K562 (cell line): ENCODE results near the gene RASD2. TPM values are rescaled to one million over a fixed set of nuclear protein-coding genes. Genes with fewer than 3 reads are reported as not detected.

ENCODE experiments used
- E2F1 ChIP-seq: sonication (generic); formaldehyde crosslinking; IDR thresholded peaks from 2 replicates; pipeline ENCODE4 v1.8.1; 2023; ENCODE audit warnings: mild to moderate bottlenecking, missing genetic modification reagents, moderate library complexity
- FOXP4 ChIP-seq: sonication (generic); formaldehyde crosslinking; IDR thresholded peaks from 2 replicates; pipeline ENCODE4 v1.8.0; 2022; ENCODE audit warnings: mild to moderate bottlenecking, missing genetic modification reagents, borderline replicate concordance
- GATA2 ChIP-seq: sonication (generic); formaldehyde crosslinking; IDR thresholded peaks from 2 replicates; pipeline ENCODE4 v1.4.0; 2020; ENCODE audit warnings: mild to moderate bottlenecking, missing genetic modification reagents
- HMG20B ChIP-seq: fragments of 250-450 bp; sonication (Bioruptor Pico); IDR thresholded peaks from 2 replicates; pipeline ENCODE4 v1.5.0; 2021; ENCODE audit warnings: mild to moderate bottlenecking
- MAFF ChIP-seq: IDR thresholded peaks from 2 replicates; pipeline ENCODE4 v1.6.1; 2012; ENCODE audit warnings: low read length, improper control_type of control experiment
- ZBTB11 ChIP-seq, 3 experiments: fragments of 200-800 bp in 1 of 3; fragments of 250-450 bp in 1 of 3; fragments of 450-650 bp in 1 of 3; sonication (Bioruptor Pico) in 1 of 3; sonication (Bioruptor generic) in 1 of 3; formaldehyde crosslinking in 1 of 3; IDR thresholded peaks; 2 replicates each; pipeline versions ENCODE4 v1.6.1 to v1.8.0; 2016 to 2022; ENCODE audit warnings: mild to moderate bottlenecking in 2 of 3, missing genetic modification characterization in 2 of 3, missing compliant biosample characterization in 1 of 3, moderate library complexity in 1 of 3
- ZNF316 ChIP-seq: fragments of 450-650 bp; IDR thresholded peaks from 2 replicates; pipeline ENCODE4 v1.6.1; 2016
- ZNF584 ChIP-seq: fragments of 200-800 bp; sonication (Bioruptor generic); IDR thresholded peaks from 2 replicates; pipeline ENCODE4 v1.6.1; 2016; ENCODE audit warnings: low read depth, mild to moderate bottlenecking, missing genetic modification characterization, missing compliant biosample characterization
- ZNF79 ChIP-seq: fragments of 250-450 bp; sonication (Bioruptor Pico); IDR thresholded peaks from 2 replicates; pipeline ENCODE4 v1.4.0; 2020; ENCODE audit warnings: low read depth, mild to moderate bottlenecking, moderate library complexity
- polyA plus RNA-seq, 8 experiments: library from polyadenylated mRNA; depleted of rRNA in 4 of 8; stranded (reverse) in 5 of 8; unstranded in 3 of 8; fragments of >200 nt; fragmentation: Nextera tagmentation in 2 of 8; fragmentation: Illumina TruSeq in 1 of 8; extraction: Ambion mirVana in 2 of 8; extraction: Trizol in 1 of 8; gene quantifications; 2 replicates each; pipeline versions ENCODE4 v1.2.1 to v1.2.3, GENCODE V29; 2011 to 2014; ENCODE audit warnings: inconsistent platforms in 1 of 8, missing spikeins in 1 of 8
- total RNA-seq, 7 experiments: library from RNA; depleted of rRNA in 6 of 7; stranded (reverse); fragments of >200 nt in 6 of 7; fragmentation: Illumina TruSeq in 2 of 7; extraction: Trizol in 2 of 7; gene quantifications; 2 replicates each; pipeline versions ENCODE4 v1.2.1 to v1.2.3, GENCODE V29; 2011 to 2021; ENCODE audit warnings: low replicate concordance in 1 of 7

Gene RASD2
- total and polyA plus RNA-seq, 9 of the 15 experiments (the other 6 are each of a cell fraction or from before 2014, with no cell fraction given), result 0.05 TPM; not detected in 8

GRCh38 chr22:35539487-35539886, 1.1 kb upstream of the RASD2 start (continued):
- TF ChIP-seq E2F1 (CRISPR knock-in tag) (no peak), ZNF584 (CRISPR knock-in tag) (no peak), FOXP4 (CRISPR knock-in tag) (no peak), ZNF316 (no peak), GATA2 (CRISPR knock-in tag) (no peak), HMG20B (CRISPR knock-in tag) (no peak), ZNF79 (CRISPR knock-in tag) (no peak), ZBTB11 (CRISPR knock-in tag; IDR thresholded peaks at IDR 0.05) (no peak), MAFF (no peak)
- TF ChIP-seq, all 486 proteins: peak for 0
